ENCODE results near the gene SIK3.
"Not testable (repeated sequence)": the region's sequence is repeated elsewhere in the genome, so short reads cannot be mapped to it uniquely, and the experiment has no call there.

The SIK3 gene

DNA sequence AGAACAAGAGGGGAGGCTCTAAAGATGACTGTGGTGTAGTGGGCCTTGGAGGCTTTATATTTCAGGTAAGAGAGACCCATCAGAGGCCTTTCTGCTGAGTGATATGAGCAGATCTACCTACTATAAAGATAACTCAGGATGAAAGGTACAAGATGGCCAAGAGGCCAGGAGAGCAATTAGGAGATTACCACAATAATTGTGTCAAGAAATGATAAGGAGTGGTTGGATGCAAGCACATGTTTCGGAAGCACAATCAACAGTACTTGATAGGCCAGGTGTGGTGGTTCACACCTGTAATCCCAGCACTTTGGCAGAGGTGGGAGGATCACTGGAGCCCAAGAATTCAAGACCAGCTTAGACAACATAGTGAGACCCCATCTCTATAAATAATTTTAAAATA lies 43.8 kb downstream of the SIK3 start:
- H3K9me3 Mint-ChIP-seq: no peaks in the 10 kb centered on the region
- no peaks in the 10 kb centered on the region for H3K27me3 Mint-ChIP-seq
- H3K27ac Mint-ChIP-seq: no peak overlapping the region
- no peak for ATAC-seq
- peaks cover 51% of the 10 kb centered on the region for H3K4me1 Mint-ChIP-seq
- peaks cover 11% of the 10 kb centered on the region for H3K36me3 Mint-ChIP-seq
- H3K4me3 Mint-ChIP-seq: no peak overlapping the region

DNA sequence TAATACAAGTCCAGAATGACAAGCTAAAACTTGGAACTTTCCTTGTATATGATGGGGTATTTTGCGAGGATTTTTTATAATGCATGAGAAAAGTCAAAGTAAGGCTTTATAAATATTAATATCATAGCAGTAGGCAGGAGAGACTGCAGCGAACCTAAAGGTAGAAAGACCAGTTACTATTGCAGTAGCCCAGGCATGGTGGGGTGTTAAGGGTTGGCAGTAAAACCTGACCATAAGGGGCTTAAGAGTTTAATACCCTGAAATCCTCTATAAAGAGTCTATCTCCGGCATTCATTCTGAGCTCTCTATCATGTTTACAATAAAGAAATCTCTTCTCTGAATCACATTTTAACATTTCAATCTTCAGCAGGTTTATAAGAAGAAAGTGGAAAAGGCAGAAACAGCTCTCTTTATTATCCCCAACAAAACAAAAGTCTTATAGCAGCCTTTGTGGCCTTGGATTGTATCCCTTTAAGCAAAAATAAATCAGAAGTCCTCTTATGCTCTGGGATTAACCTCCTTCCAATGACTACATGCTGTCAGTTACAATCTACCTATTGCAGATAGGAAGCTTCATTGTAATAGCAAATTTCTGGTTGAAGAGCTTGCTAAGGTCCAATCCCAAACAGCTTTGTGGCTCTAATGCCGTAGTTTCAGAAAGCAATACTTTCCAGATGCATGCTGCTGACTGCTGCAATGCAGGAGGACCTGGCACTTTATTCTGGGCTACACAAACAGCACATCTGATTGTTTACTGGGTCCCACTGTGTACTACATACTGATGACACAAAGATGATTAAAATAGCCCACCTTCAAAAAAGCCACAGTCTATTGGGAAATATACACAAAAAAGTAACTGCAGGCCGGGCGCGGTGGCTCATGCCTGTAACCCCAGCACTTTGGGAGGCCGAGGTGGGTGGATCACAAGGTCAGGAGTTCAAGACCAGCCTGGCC lies 45.8 kb downstream of the SIK3 start:
- Mint-ChIP-seq H3K36me3 (peaks cover 11% of the 10 kb centered on the region), H3K27ac (no peak overlapping the region), H3K4me3 (no peak overlapping the region), H3K27me3 (no peaks in the 10 kb centered on the region), H3K9me3 (no peaks in the 10 kb centered on the region), H3K4me1 (peaks cover 32% of the 10 kb centered on the region)
- ATAC-seq: no peak

DNA sequence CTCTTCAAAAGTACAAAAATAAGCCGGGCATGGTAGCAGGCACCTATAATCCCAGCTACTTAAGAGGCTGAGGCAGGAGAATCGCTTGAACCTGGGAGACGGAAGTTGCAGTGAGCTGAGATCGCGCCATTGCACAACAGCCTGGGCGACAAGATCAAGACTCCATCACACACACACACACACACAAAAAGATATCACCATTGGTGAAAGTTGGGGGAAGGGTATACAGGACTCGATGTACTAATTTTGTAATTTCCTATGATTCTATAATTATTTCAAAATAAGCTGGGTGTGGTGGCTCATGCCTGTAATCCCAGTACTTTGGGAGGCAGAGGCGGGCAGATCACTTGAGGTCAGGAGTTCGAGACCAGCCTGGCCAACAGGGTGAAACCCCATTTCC lies 48.1 kb downstream of the SIK3 start:
- H3K27ac Mint-ChIP-seq, ATAC-seq, H3K4me3 Mint-ChIP-seq, H3K36me3 Mint-ChIP-seq, H3K9me3 Mint-ChIP-seq, H3K27me3 Mint-ChIP-seq: not testable (repeated sequence)
- H3K4me1 Mint-ChIP-seq: peaks cover 39% of the 10 kb centered on the region

GRCh38 chr11:117046627-117047026 lies 51.6 kb downstream of the SIK3 start:
- H3K27ac Mint-ChIP-seq, H3K36me3 Mint-ChIP-seq, H3K9me3 Mint-ChIP-seq, H3K27me3 Mint-ChIP-seq, H3K4me3 Mint-ChIP-seq, ATAC-seq: not testable (repeated sequence)
- peaks cover 53% of the 10 kb centered on the region for H3K4me1 Mint-ChIP-seq

DNA sequence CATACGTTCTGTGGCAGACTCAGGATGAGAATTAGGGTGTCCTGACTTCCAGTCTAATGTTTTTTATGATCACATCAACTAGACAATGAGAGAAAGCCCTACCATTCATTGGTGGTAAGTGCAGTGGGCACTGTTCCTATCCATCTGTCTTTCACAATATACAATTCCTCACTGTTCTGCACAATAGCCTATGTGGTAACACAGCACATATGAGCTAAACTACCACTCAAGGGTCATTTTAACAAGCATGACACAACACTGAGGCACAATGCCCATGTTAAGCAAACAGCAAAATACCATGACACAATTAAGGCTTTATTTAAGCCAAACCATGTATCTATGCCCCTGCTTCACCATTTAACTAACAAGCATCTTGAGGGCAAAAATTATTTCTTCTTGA lies 52.3 kb downstream of the SIK3 start:
- Mint-ChIP-seq H3K4me3 (no peak overlapping the region), H3K27ac (no peak overlapping the region), H3K27me3 (no peaks in the 10 kb centered on the region), H3K9me3 (no peaks in the 10 kb centered on the region), H3K36me3 (peaks cover 9% of the 10 kb centered on the region), H3K4me1 (peaks cover 55% of the 10 kb centered on the region)
- no peak for ATAC-seq

DNA sequence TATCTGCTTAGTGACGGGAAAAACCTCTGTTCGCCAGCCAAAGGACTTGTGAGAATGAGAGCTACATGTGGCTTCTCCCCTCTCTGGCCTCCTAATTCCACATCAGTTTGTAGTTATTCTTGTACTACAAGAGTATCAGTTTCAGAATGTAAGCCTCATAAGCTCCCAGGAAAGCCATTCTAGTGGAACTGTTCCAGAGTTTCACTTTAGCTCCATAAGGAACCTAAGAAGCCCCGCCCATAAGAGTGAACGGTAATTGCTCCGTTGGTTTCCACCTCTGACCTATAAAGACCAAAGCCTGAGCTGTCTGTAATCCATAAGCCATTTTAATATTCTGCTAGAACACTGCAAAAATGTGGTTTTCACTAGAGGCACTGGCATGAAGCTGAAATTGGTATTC lies 53.0 kb downstream of the SIK3 start:
- H3K27me3 Mint-ChIP-seq: no peaks in the 10 kb centered on the region
- peaks cover 9% of the 10 kb centered on the region for H3K36me3 Mint-ChIP-seq
- no peak overlapping the region for H3K4me3 Mint-ChIP-seq
- no peaks in the 10 kb centered on the region for H3K9me3 Mint-ChIP-seq
- H3K4me1 Mint-ChIP-seq: peaks cover 60% of the 10 kb centered on the region
- H3K27ac Mint-ChIP-seq: no peak overlapping the region
- no peak for ATAC-seq

DNA sequence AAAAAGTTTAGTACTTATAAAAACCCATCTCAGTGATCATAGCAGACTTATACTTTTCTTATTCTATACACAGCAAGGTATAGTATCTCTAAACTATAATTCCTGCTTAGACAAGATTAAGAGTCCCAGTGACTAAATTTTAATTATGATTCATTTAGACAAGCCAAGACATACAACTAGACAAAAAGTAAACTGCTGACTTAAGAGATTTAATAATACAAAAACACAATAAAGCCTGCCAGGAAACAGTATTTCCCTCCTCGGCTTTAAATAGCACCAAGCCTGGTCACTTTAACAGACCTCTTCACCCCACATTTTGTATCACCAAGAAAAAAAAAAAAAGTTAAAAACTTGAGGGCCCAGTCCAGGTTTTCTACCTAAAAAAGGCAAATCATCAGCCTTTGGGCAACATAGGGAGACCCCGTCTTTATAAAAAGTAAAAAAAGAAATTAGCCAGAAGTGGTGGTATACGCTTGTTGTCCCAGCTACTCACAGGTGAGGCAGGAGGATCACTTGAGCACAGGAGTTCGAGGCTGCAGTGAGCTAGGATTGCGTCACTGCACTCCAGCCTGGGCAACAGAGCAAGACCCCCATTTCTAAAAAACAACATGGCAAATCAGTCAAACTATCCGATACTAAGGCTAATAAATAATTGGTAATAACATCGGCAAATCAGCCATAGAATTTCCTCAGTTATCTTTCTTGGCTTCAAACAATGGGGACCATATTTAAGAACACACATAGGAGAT lies 53.8 kb downstream of the SIK3 start:
- Mint-ChIP-seq H3K27me3 (no peaks in the 10 kb centered on the region), H3K27ac (no peak overlapping the region), H3K36me3 (peaks cover 9% of the 10 kb centered on the region), H3K4me1 (peaks cover 67% of the 10 kb centered on the region), H3K4me3 (no peak overlapping the region), H3K9me3 (no peaks in the 10 kb centered on the region)
- no peak for ATAC-seq

GRCh38 chr11:117042689-117043088 lies 55.5 kb downstream of the SIK3 start:
- ATAC-seq: no peak
- Mint-ChIP-seq H3K36me3 (peaks cover 15% of the 10 kb centered on the region), H3K4me1 (peaks cover 84% of the 10 kb centered on the region), H3K27me3 (no peaks in the 10 kb centered on the region), H3K9me3 (no peaks in the 10 kb centered on the region), H3K4me3 (no peak overlapping the region), H3K27ac (no peak overlapping the region)

DNA sequence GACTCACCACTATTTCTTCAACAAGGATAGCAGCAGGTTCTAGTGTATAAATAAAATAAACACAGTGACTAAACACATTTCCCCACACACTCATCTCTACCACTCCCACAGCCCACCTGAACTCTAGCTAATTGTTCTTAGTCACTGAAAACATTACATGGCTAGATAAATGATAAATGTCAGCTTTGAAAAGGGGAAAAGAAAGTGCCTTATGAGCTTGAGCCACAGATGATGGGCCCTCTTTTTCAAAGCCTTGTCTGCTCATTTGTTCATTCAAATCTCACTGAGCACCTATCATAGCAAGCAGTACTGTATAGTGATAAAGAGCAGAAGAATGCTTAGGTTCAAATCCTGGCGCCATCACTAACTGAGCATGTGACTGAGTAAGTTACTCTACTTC lies 58.3 kb downstream of the SIK3 start:
- peak; percentile 75 for ATAC-seq
- Mint-ChIP-seq H3K27ac (no peak overlapping the region), H3K4me1 (peaks cover 81% of the 10 kb centered on the region), H3K9me3 (no peaks in the 10 kb centered on the region), H3K27me3 (no peaks in the 10 kb centered on the region), H3K36me3 (peaks cover 15% of the 10 kb centered on the region), H3K4me3 (no peak overlapping the region)

GRCh38 chr11:117039270-117039669 lies 59.0 kb downstream of the SIK3 start:
- ATAC-seq: no peak
- Mint-ChIP-seq H3K36me3 (peaks cover 10% of the 10 kb centered on the region), H3K27ac (no peak overlapping the region), H3K4me1 (peaks cover 76% of the 10 kb centered on the region), H3K9me3 (no peaks in the 10 kb centered on the region), H3K4me3 (no peak overlapping the region), H3K27me3 (no peaks in the 10 kb centered on the region)

- Mint-ChIP-seq H3K36me3 (peaks cover 19% of the 10 kb centered on the region), H3K27ac (peak overlapping the region; percentile 57), H3K9me3 (no peaks in the 10 kb centered on the region), H3K4me3 (peak overlapping the region; percentile 10), H3K27me3 (no peaks in the 10 kb centered on the region), H3K4me1 (peaks cover 78% of the 10 kb centered on the region)
- ATAC-seq: no peak
Measured at GRCh38 chr11:117037975-117038350, 60.3 kb downstream of the SIK3 start.

DNA sequence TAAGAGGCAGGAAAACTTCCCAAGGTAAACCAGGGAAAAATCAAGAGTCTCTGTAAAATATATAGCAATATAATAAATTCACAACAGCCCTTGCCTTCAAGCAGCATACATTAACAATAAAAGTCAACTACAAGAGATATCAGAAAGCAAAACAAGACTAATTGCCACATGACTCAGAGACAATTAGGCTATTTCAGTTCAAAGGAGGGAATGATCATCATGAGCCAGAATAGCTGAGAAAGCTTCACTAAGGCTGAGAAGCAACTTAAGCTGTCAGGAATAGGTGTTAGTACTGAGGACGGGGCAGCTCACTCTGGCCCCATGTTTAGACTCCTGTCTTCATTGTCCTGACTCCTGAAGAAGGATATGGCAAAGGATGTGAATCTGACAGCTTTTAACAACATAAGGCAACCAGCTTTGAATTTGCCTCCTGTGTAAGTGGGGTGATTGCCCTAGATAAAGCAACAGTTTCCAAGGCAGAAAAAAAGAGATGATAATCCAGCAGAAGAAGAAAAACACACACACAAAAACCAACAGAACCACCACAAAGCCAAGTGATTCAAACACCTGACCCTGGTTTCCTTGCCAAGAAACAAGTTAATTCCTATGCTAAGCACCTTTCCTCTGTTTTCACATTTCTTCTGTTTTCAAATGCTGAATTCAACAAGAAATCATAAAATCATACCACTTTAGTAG lies 60.8 kb downstream of the SIK3 start:
- Mint-ChIP-seq H3K27ac (peak overlapping the region; percentile 57), H3K4me1 (peaks cover 74% of the 10 kb centered on the region), H3K9me3 (no peaks in the 10 kb centered on the region), H3K4me3 (no peak overlapping the region), H3K27me3 (no peaks in the 10 kb centered on the region), H3K36me3 (peaks cover 20% of the 10 kb centered on the region)
- ATAC-seq: no peak

- H3K36me3 Mint-ChIP-seq: peaks cover 21% of the 10 kb centered on the region
- H3K9me3 Mint-ChIP-seq: no peaks in the 10 kb centered on the region
- no peak for ATAC-seq
- H3K27ac Mint-ChIP-seq: no peak overlapping the region
- H3K4me3 Mint-ChIP-seq: no peak overlapping the region
- H3K4me1 Mint-ChIP-seq: peaks cover 64% of the 10 kb centered on the region
- H3K27me3 Mint-ChIP-seq: no peaks in the 10 kb centered on the region
Measured at GRCh38 chr11:117034901-117035300, 63.3 kb downstream of the SIK3 start.

DNA sequence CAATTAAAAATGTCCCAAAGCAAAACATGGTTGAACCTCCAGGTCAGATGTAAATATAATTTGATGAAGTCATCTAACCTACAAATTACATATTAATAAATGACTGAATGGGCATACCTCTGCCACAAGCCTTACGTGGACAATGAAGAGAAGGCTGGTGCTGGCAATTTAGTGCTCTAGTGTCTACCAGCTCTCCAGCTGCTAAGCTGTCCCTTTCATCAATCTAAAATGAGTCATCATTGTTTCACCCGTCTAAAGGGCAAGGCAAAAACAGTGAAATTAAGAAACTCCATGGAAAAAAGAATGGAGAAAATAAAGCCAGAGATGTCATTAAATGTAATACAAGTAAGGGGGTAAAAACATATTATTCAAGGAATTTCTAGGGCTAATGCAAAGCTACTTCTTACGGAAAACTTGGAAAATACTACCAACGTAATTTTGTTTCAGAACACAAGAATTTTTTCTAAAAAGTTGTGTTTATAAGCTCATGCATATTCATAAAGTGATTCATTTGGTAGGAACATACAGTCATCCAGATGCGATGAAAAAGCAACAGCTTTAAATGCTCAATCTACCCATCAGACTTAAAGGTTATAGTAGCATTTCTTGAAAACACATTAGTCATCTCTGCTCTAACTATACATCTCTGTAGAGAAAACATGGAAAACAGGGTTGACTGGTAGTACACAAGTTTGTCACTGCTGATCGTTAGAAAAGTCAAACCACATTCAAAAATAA lies 71.5 kb downstream of the SIK3 start:
- no peak overlapping the region for H3K4me3 Mint-ChIP-seq
- no peaks in the 10 kb centered on the region for H3K9me3 Mint-ChIP-seq
- ATAC-seq: peak; percentile 79
- H3K36me3 Mint-ChIP-seq: peaks cover 12% of the 10 kb centered on the region
- H3K27ac Mint-ChIP-seq: peak overlapping the region; percentile 16
- peaks cover 74% of the 10 kb centered on the region for H3K4me1 Mint-ChIP-seq
- no peaks in the 10 kb centered on the region for H3K27me3 Mint-ChIP-seq

GRCh38 chr11:117023707-117024106 lies 74.5 kb downstream of the SIK3 start:
- H3K9me3 Mint-ChIP-seq, ATAC-seq, H3K4me3 Mint-ChIP-seq, H3K36me3 Mint-ChIP-seq, H3K27me3 Mint-ChIP-seq: not testable (repeated sequence)
- peak overlapping the region; percentile 73 for H3K27ac Mint-ChIP-seq
- H3K4me1 Mint-ChIP-seq: peaks cover 83% of the 10 kb centered on the region
